WTC11 (cell line): ENCODE measurements around the gene EEIG1.

Experiments used
- ELF4 ChIP-seq: sonication (generic); formaldehyde crosslinking; IDR thresholded peaks from 2 replicates; pipeline ENCODE4 v1.8.1; 2022; ENCODE audit warnings: low read depth, mild to moderate bottlenecking, moderate library complexity, missing genetic modification reagents
- JUN ChIP-seq: sonication (generic); formaldehyde crosslinking; IDR thresholded peaks from 2 replicates; pipeline ENCODE4 v1.8.0; 2023; ENCODE audit warnings: mild to moderate bottlenecking, missing genetic modification reagents
- RELA ChIP-seq: sonication (generic); formaldehyde crosslinking; IDR thresholded peaks from 2 replicates; pipeline ENCODE4 v1.8.1; 2022; ENCODE audit warnings: missing genetic modification reagents, mild to moderate bottlenecking, borderline replicate concordance
- SMAD3 ChIP-seq: sonication (generic); formaldehyde crosslinking; IDR thresholded peaks from 2 replicates; pipeline ENCODE4 v1.8.0; 2022; ENCODE audit warnings: missing genetic modification reagents, mild to moderate bottlenecking, borderline replicate concordance
- ZNF138 ChIP-seq: sonication (generic); formaldehyde crosslinking; conservative IDR thresholded peaks from 2 replicates; pipeline ENCODE4 v1.8.1; 2022; ENCODE audit warnings: mild to moderate bottlenecking, moderate library complexity, missing genetic modification reagents
- TF ChIP-seq, protein P1 (sequence below): fragments of 200-600 bp; IDR thresholded peaks from 2 replicates; pipeline ENCODE4 v1.8.0; 2022; ENCODE audit warnings: antibody characterized with exemption
- TF ChIP-seq, protein P2 (sequence below): sonication (generic); formaldehyde crosslinking; IDR thresholded peaks from 2 replicates; pipeline ENCODE4 v1.8.1; 2023; ENCODE audit warnings: mild to moderate bottlenecking, moderate library complexity, missing genetic modification reagents
- TF ChIP-seq, protein P3 (sequence below): sonication (generic); formaldehyde crosslinking; IDR thresholded peaks from 2 replicates; pipeline ENCODE4 v1.8.1; 2022; ENCODE audit warnings: mild to moderate bottlenecking, missing genetic modification reagents, moderate library complexity, borderline replicate concordance
- TF ChIP-seq, protein P4 (sequence below): sonication (generic); formaldehyde crosslinking; IDR thresholded peaks from 2 replicates; pipeline ENCODE4 v1.8.1; 2023; ENCODE audit warnings: mild to moderate bottlenecking, missing genetic modification reagents
- TF ChIP-seq, protein P5 (sequence below): sonication (generic); formaldehyde crosslinking; IDR thresholded peaks from 2 replicates; pipeline ENCODE4 v1.8.0; 2023; ENCODE audit warnings: missing genetic modification reagents, mild to moderate bottlenecking, borderline replicate concordance
- TF ChIP-seq, protein P6 (sequence below): fragments of 250-450 bp; sonication (Bioruptor Pico); IDR thresholded peaks from 2 replicates; pipeline ENCODE4 v1.9.0; 2021; ENCODE audit warnings: moderate library complexity, mild to moderate bottlenecking, inconsistent platforms, borderline replicate concordance

- TF ChIP-seq, protein P1, sequence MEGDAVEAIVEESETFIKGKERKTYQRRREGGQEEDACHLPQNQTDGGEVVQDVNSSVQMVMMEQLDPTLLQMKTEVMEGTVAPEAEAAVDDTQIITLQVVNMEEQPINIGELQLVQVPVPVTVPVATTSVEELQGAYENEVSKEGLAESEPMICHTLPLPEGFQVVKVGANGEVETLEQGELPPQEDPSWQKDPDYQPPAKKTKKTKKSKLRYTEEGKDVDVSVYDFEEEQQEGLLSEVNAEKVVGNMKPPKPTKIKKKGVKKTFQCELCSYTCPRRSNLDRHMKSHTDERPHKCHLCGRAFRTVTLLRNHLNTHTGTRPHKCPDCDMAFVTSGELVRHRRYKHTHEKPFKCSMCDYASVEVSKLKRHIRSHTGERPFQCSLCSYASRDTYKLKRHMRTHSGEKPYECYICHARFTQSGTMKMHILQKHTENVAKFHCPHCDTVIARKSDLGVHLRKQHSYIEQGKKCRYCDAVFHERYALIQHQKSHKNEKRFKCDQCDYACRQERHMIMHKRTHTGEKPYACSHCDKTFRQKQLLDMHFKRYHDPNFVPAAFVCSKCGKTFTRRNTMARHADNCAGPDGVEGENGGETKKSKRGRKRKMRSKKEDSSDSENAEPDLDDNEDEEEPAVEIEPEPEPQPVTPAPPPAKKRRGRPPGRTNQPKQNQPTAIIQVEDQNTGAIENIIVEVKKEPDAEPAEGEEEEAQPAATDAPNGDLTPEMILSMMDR = no peak
- TF ChIP-seq RELA (CRISPR knock-in tag) = no peak
- TF ChIP-seq, protein P2, sequence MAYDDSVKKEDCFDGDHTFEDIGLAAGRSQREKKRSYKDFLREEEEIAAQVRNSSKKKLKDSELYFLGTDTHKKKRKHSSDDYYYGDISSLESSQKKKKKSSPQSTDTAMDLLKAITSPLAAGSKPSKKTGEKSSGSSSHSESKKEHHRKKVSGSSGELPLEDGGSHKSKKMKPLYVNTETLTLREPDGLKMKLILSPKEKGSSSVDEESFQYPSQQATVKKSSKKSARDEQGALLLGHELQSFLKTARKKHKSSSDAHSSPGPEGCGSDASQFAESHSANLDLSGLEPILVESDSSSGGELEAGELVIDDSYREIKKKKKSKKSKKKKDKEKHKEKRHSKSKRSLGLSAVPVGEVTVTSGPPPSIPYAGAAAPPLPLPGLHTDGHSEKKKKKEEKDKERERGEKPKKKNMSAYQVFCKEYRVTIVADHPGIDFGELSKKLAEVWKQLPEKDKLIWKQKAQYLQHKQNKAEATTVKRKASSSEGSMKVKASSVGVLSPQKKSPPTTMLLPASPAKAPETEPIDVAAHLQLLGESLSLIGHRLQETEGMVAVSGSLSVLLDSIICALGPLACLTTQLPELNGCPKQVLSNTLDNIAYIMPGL = no peak
- TF ChIP-seq ELF4 (CRISPR knock-in tag) = no peak
- TF ChIP-seq, protein P3, sequence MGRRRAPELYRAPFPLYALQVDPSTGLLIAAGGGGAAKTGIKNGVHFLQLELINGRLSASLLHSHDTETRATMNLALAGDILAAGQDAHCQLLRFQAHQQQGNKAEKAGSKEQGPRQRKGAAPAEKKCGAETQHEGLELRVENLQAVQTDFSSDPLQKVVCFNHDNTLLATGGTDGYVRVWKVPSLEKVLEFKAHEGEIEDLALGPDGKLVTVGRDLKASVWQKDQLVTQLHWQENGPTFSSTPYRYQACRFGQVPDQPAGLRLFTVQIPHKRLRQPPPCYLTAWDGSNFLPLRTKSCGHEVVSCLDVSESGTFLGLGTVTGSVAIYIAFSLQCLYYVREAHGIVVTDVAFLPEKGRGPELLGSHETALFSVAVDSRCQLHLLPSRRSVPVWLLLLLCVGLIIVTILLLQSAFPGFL (CRISPR knock-in tag) = no peak
- TF ChIP-seq, protein P4, sequence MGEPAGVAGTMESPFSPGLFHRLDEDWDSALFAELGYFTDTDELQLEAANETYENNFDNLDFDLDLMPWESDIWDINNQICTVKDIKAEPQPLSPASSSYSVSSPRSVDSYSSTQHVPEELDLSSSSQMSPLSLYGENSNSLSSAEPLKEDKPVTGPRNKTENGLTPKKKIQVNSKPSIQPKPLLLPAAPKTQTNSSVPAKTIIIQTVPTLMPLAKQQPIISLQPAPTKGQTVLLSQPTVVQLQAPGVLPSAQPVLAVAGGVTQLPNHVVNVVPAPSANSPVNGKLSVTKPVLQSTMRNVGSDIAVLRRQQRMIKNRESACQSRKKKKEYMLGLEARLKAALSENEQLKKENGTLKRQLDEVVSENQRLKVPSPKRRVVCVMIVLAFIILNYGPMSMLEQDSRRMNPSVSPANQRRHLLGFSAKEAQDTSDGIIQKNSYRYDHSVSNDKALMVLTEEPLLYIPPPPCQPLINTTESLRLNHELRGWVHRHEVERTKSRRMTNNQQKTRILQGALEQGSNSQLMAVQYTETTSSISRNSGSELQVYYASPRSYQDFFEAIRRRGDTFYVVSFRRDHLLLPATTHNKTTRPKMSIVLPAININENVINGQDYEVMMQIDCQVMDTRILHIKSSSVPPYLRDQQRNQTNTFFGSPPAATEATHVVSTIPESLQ (CRISPR knock-in tag) = no peak
- TF ChIP-seq, protein P5, sequence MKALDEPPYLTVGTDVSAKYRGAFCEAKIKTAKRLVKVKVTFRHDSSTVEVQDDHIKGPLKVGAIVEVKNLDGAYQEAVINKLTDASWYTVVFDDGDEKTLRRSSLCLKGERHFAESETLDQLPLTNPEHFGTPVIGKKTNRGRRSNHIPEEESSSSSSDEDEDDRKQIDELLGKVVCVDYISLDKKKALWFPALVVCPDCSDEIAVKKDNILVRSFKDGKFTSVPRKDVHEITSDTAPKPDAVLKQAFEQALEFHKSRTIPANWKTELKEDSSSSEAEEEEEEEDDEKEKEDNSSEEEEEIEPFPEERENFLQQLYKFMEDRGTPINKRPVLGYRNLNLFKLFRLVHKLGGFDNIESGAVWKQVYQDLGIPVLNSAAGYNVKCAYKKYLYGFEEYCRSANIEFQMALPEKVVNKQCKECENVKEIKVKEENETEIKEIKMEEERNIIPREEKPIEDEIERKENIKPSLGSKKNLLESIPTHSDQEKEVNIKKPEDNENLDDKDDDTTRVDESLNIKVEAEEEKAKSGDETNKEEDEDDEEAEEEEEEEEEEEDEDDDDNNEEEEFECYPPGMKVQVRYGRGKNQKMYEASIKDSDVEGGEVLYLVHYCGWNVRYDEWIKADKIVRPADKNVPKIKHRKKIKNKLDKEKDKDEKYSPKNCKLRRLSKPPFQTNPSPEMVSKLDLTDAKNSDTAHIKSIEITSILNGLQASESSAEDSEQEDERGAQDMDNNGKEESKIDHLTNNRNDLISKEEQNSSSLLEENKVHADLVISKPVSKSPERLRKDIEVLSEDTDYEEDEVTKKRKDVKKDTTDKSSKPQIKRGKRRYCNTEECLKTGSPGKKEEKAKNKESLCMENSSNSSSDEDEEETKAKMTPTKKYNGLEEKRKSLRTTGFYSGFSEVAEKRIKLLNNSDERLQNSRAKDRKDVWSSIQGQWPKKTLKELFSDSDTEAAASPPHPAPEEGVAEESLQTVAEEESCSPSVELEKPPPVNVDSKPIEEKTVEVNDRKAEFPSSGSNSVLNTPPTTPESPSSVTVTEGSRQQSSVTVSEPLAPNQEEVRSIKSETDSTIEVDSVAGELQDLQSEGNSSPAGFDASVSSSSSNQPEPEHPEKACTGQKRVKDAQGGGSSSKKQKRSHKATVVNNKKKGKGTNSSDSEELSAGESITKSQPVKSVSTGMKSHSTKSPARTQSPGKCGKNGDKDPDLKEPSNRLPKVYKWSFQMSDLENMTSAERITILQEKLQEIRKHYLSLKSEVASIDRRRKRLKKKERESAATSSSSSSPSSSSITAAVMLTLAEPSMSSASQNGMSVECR (CRISPR knock-in tag) = no peak
- TF ChIP-seq JUN (CRISPR knock-in tag) = no peak
- no peak for TF ChIP-seq ZNF138 (CRISPR knock-in tag)
- TF ChIP-seq, protein P6, sequence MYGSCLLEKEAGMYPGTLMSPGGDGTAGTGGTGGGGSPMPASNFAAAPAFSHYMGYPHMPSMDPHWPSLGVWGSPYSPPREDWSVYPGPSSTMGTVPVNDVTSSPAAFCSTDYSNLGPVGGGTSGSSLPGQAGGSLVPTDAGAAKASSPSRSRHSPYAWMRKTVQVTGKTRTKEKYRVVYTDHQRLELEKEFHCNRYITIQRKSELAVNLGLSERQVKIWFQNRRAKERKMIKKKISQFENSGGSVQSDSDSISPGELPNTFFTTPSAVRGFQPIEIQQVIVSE (CRISPR knock-in tag) = no peak
- TF ChIP-seq SMAD3 = no peak
Measured at GRCh38 chr9:127963041-127963358, 17.8 kb downstream of the EEIG1 start.
